OCI-LY3 (cell line): ENCODE data around the gene MOV10.

Experiments
- EZH2phosphoT487 ChIP-seq: fragments of 200-600 bp; shearing (Covaris generic); IDR thresholded peaks from 2 replicates; pipeline ENCODE4 v1.6.1; 2018; ENCODE audit warnings: antibody characterized with exemption, mixed run types, low read depth
- TF ChIP-seq, protein P1 (sequence below): fragments of 200-600, 300-600 bp; sonication (generic); IDR thresholded peaks from 2 replicates; pipeline ENCODE4 v1.5.1; 2014; ENCODE audit warnings: antibody characterized with exemption, low read length, low read depth

GRCh38 chr1:112719706-112720105, 45.2 kb downstream of the MOV10 start:
- TF ChIP-seq, protein P1, sequence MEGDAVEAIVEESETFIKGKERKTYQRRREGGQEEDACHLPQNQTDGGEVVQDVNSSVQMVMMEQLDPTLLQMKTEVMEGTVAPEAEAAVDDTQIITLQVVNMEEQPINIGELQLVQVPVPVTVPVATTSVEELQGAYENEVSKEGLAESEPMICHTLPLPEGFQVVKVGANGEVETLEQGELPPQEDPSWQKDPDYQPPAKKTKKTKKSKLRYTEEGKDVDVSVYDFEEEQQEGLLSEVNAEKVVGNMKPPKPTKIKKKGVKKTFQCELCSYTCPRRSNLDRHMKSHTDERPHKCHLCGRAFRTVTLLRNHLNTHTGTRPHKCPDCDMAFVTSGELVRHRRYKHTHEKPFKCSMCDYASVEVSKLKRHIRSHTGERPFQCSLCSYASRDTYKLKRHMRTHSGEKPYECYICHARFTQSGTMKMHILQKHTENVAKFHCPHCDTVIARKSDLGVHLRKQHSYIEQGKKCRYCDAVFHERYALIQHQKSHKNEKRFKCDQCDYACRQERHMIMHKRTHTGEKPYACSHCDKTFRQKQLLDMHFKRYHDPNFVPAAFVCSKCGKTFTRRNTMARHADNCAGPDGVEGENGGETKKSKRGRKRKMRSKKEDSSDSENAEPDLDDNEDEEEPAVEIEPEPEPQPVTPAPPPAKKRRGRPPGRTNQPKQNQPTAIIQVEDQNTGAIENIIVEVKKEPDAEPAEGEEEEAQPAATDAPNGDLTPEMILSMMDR, result no peak
- no peak for TF ChIP-seq EZH2phosphoT487
